Stimulated activated CD4-positive, alpha-beta T cell treated with anti-CD3 and anti-CD28 coated beads, Interleukin-15, amount 100 ng/mL, for 48 hours (primary cell): ENCODE measurements around the gene BTRC.

Experiments used
- DNase-seq, 2 donors: peaks; one replicate each; pipeline ENCODE4 v3.0.0-alpha.2; 2020; ENCODE audit warnings: low read depth in 2 of 2

BTRC gene

GRCh38 chr10:101535949-101536348, 182.0 kb downstream of the BTRC start:
- DNase-seq = no peak

DNA sequence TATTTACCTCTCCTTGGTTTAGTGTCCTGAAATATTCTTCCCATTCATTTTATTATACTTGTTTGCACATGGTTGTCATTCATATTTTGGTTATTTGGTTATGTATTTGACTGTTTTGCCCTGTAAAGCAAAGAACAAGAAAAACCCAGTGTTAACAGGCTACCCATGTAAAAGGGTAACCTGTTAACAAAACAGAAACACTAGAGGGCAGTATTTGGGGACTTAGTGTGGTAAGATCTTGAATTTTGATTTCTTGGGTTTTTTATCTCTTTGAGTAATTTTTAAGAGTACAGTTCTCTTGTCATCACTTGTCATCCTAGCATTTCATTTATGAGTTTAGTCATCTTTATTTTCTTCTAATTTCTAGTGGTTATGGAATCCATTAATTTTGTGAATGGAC, 182.8 kb downstream of the BTRC start:
- DNase-seq = no peak

DNA sequence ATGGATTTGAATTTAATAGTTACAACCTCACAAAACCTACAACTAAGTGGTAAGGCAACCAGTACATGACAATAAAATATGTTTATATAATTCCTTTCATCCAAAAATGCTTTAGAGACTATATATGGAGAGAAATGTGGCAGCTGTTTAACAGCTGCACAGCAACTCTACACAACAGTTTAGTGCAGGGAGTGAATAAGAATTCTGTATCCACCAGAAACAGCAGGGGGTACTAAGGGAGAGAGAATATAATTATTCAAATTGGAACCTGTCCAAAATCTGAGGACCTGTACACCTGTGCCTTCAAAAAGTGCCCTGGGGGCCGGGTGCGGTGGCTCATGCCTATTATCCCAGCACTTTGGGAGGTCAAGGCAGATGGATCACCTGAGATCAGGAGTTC, 184.5 kb downstream of the BTRC start:
- DNase-seq = no peak

GRCh38 chr10:101545898-101546297, 191.9 kb downstream of the BTRC start:
- DNase-seq = no peak

DNA sequence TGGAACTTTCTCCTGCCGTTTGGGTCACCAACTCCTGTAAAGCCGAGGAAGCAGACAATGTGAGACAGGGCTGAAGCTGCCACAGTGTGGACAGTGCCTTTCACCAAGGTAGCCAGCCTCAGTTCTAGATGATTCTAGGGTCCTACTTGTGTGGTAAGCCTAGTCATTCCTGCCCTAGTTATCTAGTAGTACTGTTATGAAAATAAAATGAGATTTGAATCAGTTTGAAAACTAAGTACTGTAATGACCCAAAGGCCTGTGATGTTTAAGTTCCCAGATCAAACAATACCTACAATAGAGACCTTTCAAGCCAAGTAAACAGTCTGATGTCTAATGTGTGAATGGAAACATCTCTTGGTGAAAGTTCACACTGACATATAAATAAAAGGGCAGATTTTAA, 197.0 kb downstream of the BTRC start:
- DNase-seq = no peak

DNA sequence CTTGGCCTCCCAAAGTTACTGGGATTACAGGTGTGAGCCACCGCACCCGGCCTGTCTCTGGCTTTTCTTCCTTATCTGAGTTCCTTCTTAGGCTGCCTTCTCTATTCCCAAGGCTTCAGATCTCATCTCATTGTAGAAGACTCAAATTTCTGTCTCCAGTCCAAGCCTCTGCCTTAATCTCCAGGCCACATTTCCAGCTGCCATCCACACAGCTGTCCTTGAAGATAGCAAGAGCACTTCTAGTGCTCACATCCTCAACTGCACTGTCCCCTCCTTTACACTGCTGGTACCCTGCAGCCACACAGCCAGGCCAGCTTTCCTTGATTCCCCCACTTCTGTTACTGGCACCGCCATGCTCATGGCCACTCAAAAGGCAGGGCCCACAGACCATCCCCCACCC, 198.5 kb downstream of the BTRC start:
- no peak for DNase-seq

- DNase-seq = no peak
These were observed 203.6 kb downstream of the BTRC start for GRCh38 chr10:101557541-101557940.

GRCh38 chr10:101558204-101558603, 204.2 kb downstream of the BTRC start:
- no peak for DNase-seq

DNA sequence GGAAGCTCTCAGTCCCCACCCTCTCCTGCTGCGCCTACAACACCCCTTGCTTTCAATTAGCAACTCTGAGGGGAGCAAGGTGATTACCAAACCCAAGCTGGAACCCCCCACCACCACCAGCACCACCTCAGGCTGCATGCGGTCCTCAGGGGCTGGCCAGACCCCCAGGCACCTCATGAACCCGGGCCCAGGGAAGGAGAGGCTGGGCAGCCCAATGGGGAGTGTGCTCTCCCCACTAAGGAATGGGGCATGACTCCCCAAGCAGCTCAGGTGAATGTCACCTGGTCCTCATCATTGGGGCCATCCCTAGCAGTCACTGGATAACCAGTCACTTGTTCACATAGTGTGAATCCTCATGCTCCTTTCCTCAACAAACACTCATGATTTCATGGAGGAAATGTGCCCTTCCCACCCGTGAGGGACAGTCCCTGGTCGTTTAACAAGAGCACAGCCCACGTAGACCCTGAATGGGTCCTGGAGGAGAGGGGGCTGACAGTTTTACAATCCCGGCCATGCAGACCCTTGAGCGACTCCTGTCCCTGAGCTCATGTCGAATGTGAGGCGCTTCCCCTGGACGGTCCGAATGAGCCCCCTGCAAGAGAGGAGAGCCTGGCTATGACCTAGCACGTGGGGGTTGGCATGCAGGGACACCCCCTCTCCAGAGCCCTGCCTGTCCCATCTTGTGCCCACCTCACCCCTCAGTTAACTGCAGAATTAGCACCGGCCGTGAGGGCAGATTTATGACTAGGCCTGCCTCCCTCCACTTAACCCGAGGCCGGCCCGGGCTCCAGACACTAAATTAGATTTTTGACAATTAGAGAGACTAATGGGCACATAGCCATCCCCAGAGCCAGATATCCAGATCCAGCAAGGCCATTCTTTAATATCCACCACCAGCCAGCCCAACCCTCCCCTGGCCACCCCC, 205.0 kb downstream of the BTRC start:
- no peak for DNase-seq

DNA sequence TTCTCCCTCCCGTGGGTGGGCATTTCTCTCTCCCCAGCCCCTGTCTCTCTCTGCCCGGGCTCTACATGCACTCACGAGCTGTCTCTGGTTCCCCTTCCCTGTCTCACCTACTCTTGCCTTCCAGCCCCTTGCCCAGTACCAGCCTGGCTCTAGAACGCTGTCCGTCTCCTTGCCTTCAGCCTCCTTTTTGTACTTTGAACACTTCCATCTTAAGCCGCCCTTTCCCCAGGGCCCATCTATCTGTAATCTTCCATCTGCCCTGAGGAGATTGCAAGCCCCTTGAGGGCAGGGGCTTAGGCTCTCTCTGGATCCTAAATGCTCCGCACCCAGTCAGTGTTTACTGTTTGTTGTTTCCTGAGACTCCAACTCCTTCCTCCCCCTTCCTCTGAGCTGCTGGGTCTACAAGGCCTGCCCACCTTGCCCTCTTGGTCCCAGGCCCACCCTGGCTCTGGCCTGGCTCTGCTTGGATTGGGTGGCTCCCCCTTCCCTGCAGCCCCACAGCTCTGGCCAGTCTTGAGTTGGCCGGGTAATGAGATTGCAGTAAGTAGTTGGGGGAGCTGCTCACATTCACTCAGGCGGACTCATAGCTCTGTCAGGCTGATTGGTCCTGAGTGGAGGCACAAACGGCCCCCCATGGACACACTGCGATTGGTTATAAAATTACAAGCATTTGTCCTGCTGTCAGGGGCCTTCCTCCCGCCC, 205.8 kb downstream of the BTRC start:
- DNase-seq = no peak

DNA sequence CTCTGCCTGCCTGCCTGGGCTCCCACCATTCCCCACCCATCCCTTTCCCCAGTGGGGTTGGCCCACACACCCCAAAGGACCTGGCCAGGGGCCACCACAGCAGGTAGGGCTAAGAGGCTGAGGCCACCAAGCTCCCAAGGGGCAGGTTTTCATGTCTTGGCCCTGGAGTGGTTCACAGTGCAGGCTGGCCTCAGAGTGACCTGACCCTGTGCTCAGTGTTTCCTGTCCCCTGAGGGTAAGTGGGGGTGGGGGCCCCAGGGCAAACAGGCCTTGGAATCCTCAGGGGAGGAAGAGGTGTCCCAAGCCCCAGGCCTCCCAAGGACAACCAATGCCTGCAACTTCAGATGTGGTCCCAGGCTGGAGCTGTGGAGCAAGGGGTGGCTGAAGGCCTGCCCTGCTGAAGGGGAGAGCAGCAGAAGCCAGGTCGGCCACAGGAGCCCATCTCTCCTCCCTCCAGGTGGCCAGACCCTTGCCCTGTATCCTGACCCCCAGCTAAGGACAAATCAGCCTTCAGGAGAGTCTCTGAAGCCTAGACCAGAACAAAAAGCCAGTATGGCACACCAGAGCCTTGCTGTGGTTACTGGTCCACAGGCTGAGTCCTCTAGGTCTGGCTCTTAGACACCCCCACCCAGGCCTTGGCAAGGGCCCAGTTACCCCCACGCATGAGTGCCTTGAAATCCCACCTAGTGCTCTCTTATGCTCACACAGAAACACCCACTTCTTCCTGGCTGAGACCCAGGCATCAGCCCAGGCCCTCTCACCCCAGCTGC, 206.5 kb downstream of the BTRC start:
- no peak for DNase-seq

GRCh38 chr10:101561068-101561915, 207.3 kb downstream of the BTRC start:
- DNase-seq = no peak

DNA sequence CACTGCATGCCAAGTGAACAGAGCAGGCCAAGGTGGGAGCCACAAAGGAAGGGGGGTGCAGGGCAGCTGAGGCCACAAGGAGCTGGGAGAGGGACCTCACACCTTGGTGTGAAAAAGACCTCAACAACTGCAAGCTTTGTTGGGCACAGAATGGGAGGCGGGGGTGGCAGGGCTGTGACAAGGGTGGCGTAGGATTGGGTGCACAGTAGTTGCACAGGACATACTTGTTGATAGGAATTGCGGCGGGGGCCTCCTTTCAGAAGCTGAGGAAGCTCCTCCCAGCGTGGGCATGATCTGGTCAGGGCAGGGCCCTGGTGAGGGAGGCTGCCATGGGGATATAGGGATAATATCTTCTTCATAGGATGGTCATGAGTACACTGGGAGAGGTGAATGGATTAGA, 208.3 kb downstream of the BTRC start:
- DNase-seq = no peak

DNA sequence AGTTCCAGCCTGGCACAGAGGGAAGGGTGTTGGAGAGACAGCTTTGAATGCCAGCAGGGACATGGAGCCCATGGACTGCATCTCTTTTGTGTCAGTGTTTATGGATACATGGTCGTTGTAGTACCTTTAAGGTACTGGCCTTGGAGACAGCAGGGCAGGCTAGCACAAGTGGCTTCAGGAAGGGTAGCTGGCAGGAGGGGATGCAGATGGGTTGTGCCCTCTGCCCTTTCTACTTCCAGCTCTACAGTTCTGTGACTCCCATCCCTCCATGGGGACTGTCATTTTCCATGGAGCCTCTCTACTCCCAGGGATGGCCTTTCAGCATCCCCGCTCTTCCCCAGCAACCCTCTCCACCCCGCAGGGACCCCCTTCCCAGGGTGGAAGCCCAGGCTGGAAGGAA, 209.0 kb downstream of the BTRC start:
- DNase-seq = no peak

DNA sequence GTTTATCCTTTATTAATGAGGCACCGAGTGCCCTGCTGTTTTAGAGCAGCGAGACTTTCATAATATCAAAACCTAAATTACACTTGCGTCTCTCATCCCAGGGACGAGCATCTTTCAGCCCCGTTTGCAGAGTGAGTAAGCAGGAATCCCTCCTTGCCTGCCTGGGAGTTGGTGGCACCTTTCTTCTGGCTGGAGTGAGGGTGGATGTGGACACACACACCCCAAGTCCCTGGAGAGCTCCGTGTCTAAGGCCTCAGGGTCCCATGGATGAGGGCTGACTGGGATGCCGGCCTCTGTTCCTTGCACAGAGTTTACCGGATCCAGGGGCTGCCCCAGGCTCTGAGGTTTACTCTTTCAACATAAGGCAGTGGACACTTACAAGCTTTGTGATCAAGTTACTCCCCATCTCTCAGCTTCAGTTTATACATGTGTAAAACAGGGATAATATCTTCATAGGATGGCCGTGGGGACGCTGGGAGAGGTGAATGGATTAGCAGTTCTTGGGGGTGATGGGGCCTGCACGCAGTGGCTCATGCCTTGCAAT, 209.6 kb downstream of the BTRC start:
- DNase-seq = no peak

DNA sequence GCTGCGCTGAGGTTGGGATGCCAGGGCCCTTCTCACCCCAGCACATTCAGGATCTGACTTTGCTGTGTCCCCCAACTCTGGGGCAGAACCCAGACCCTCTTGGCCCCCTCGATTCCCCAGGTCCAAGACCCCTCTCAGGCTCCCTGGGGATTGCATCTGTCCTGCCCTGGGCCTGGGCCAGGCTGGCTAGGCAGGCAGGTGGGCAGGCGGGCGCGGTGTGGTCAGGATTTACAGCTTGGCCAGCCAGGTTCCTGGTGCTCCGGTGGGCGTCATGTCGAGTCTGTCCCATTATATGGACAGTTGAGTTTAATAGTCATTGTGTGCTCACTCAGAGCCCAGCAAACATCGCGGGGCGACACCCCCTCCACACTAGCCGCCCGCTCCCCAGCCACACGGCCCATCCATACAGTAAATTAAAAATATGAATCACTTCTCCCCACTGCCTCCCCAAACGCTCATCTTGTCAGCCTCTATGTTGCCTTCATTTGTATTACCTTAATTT, 210.6 kb downstream of the BTRC start:
- no peak for DNase-seq

DNA sequence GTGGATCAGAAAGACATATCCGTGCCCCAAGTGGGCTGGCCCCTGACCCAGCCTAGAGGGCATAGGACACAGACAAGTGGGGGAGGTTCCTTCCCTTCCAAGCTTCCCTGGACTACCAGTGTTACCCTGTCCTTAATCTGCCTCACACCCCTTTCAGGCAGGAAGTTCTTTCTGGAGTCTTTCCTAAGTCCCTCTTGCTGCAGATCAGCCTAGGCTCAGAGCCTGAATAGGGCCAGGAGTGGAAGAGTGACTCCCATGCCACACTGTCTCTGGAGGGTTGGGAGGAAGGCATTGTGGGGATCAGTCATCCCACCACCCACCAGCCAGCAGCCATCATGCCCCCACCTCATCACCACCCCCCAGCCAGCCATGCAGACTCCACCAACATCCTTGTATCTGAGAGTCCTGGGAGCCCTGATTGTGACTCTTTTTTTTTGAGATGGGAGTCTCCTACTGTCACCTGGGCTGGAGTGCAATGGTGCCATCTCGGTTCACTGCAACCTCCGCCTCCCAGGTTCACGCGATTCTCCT, 211.5 kb downstream of the BTRC start:
- DNase-seq = no peak

- no peak for DNase-seq
These were observed 212.0 kb downstream of the BTRC start for GRCh38 chr10:101565936-101566332.

DNA sequence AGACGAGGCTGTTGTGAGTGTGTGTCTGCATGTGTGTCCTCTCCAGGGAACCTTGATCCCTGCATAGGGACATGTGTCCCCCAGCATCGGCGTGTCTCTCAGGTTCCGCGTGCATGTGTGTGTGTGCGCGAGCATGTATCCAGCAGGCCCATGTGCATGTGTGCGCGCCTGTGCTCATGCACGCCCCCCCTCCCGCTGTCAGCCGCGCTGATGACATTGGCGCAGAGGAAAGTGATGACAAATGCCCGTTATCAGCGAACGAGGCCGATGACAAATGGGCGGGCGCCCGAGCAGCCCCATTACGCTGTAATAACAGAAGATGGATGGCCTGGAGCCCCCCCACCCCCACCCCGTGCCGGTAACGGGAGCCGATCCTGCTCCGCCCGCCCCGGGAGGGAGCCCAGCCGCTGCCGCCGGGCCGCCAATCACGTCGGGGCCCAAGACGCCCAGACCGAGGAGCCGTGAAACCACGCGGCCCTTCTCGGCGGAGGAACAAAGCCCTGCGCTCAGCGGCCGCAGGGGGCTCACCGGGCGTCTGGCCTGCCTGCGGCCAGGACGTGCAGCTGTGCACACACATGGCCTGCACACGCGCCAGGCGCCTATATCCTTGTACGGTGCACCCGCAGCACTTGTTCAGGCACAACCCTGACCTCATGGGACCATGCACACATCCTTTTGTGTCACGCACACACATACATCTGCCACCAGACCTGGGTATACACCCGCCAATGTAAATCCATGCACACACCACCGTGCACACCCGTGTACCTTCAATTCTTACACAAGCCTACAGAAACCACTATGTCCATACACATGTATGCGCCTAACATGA, 212.6 kb downstream of the BTRC start:
- DNase-seq = no peak
